Stimulated activated naive B cell treated with anti-CD40 and anti-IgM and Interleukin-4, amounts not matched to agents 10 μg/mL and 1 μg/mL and 100 μg/mL, for 72 hours (primary cell): ENCODE measurements around the gene HDAC10.
A peak's percentile ranks its signal among the peaks of the same experiment; 100 is the strongest.
"Not testable (repeated sequence)": the region's sequence is repeated elsewhere in the genome, so short reads cannot be mapped to it uniquely, and the experiment has no call there.

Experiments
- ATAC-seq, 2 donors: fragments of 150-1000 bp; cut with Tn5 transposase; replicated peaks; 2 replicates each; pipeline ENCODE4 v1.10.0; 2021; ENCODE audit warnings: moderate library complexity in 1 of 2
- DNase-seq: peaks from one replicate; pipeline ENCODE4 v3.0.0; 2021
- H3K27ac Mint-ChIP-seq: one replicate; pipeline ENCODE4 v1.8.0; 2022; ENCODE audit warnings: mild to moderate bottlenecking, mixed read lengths
- H3K27me3 Mint-ChIP-seq, 2 donors: one replicate each; pipeline ENCODE4 v1.8.0; 2022; ENCODE audit warnings: mixed read lengths in 2 of 2
- H3K36me3 Mint-ChIP-seq, 2 donors: one replicate each; pipeline ENCODE4 v1.8.0; 2022; ENCODE audit warnings: mixed read lengths in 2 of 2, mild to moderate bottlenecking in 1 of 2
- H3K4me1 Mint-ChIP-seq, 2 donors: one replicate each; pipeline ENCODE4 v1.8.0; 2022; ENCODE audit warnings: mixed read lengths in 2 of 2, mild to moderate bottlenecking in 1 of 2
- H3K4me3 Mint-ChIP-seq, 2 donors: one replicate each; pipeline ENCODE4 v1.8.0; 2022; ENCODE audit warnings: mild to moderate bottlenecking in 2 of 2, mixed read lengths in 2 of 2, moderate library complexity in 1 of 2
- H3K9me3 Mint-ChIP-seq, 2 donors: one replicate each; pipeline ENCODE4 v1.8.0; 2022; ENCODE audit warnings: mixed read lengths in 2 of 2, mild to moderate bottlenecking in 1 of 2

HDAC10 gene

GRCh38 chr22:50278956-50279619, 28.0 kb upstream of the HDAC10 start:
- H3K4me3 Mint-ChIP-seq = no peak overlapping the region
- ATAC-seq = no peak
- H3K4me1 Mint-ChIP-seq = peaks cover 2 to 4% of the 10 kb centered on the region in 2 donors
- H3K36me3 Mint-ChIP-seq = peaks cover 3 to 20% of the 10 kb centered on the region in 2 donors
- no peaks in the 10 kb centered on the region for H3K9me3 Mint-ChIP-seq
- H3K27me3 Mint-ChIP-seq = no peaks in the 10 kb centered on the region
- H3K27ac Mint-ChIP-seq = no peak overlapping the region
- DNase-seq = no peak

- Mint-ChIP-seq H3K4me3 (no peak overlapping the region), H3K36me3 (peaks cover 3 to 20% of the 10 kb centered on the region in 2 donors), H3K27me3 (no peaks in the 10 kb centered on the region), H3K4me1 (peaks cover 6% of the 10 kb centered on the region in 2 donors), H3K9me3 (no peaks in the 10 kb centered on the region), H3K27ac (no peak overlapping the region)
- DNase-seq (no peak), ATAC-seq (no peak)
Measured at GRCh38 chr22:50278461-50278860, 27.4 kb upstream of the HDAC10 start.

GRCh38 chr22:50277761-50278160, 26.7 kb upstream of the HDAC10 start:
- peaks cover 3 to 20% of the 10 kb centered on the region in 2 donors for H3K36me3 Mint-ChIP-seq
- DNase-seq (no peak), ATAC-seq (no peak)
- H3K27ac Mint-ChIP-seq = no peak overlapping the region
- no peak overlapping the region for H3K4me3 Mint-ChIP-seq
- H3K27me3 Mint-ChIP-seq = no peaks in the 10 kb centered on the region
- H3K4me1 Mint-ChIP-seq = peaks cover 6% of the 10 kb centered on the region in 2 donors
- H3K9me3 Mint-ChIP-seq = no peaks in the 10 kb centered on the region

GRCh38 chr22:50276143-50276542, 25.1 kb upstream of the HDAC10 start:
- Mint-ChIP-seq H3K27me3 (no peaks in the 10 kb centered on the region), H3K27ac (no peak overlapping the region), H3K9me3 (no peaks in the 10 kb centered on the region), H3K36me3 (peaks cover 3 to 14% of the 10 kb centered on the region in 2 donors), H3K4me1 (peaks cover 6% of the 10 kb centered on the region in 2 donors), H3K4me3 (no peak overlapping the region)
- peak; percentile 73 to 76 for ATAC-seq
- no peak for DNase-seq

- no peaks in the 10 kb centered on the region for H3K9me3 Mint-ChIP-seq
- H3K4me3 Mint-ChIP-seq = no peak overlapping the region
- no peak for DNase-seq
- H3K4me1 Mint-ChIP-seq = peaks cover 6 to 13% of the 10 kb centered on the region in 2 donors
- H3K36me3 Mint-ChIP-seq = peaks cover 0 to 8% of the 10 kb centered on the region in 2 donors
- ATAC-seq = no peak
- H3K27ac Mint-ChIP-seq = peak overlapping the region; percentile 25
- no peaks in the 10 kb centered on the region for H3K27me3 Mint-ChIP-seq
Measured at GRCh38 chr22:50275181-50276055, 24.4 kb upstream of the HDAC10 start.

- DNase-seq (no peak), ATAC-seq (no peak)
- no peaks in the 10 kb centered on the region for H3K27me3 Mint-ChIP-seq
- H3K4me1 Mint-ChIP-seq = peaks cover 6 to 13% of the 10 kb centered on the region in 2 donors
- peaks cover 0 to 8% of the 10 kb centered on the region in 2 donors for H3K36me3 Mint-ChIP-seq
- no peak overlapping the region for H3K4me3 Mint-ChIP-seq
- peak overlapping the region; percentile 25 for H3K27ac Mint-ChIP-seq
- no peaks in the 10 kb centered on the region for H3K9me3 Mint-ChIP-seq
Measured at GRCh38 chr22:50274771-50275170, 23.7 kb upstream of the HDAC10 start.

GRCh38 chr22:50274311-50274710, 23.2 kb upstream of the HDAC10 start:
- Mint-ChIP-seq H3K9me3 (no peaks in the 10 kb centered on the region), H3K4me1 (peaks cover 6 to 18% of the 10 kb centered on the region in 2 donors), H3K4me3 (no peak overlapping the region), H3K36me3 (peaks cover 0 to 8% of the 10 kb centered on the region in 2 donors), H3K27me3 (no peaks in the 10 kb centered on the region), H3K27ac (no peak overlapping the region)
- peak; percentile 27 to 49 for ATAC-seq
- no peak for DNase-seq

GRCh38 chr22:50273781-50274180, 22.7 kb upstream of the HDAC10 start:
- not testable (repeated sequence) for H3K4me3 Mint-ChIP-seq, ATAC-seq, H3K36me3 Mint-ChIP-seq, DNase-seq, H3K9me3 Mint-ChIP-seq, H3K27me3 Mint-ChIP-seq, H3K27ac Mint-ChIP-seq
- peaks cover 6 to 23% of the 10 kb centered on the region in 2 donors for H3K4me1 Mint-ChIP-seq

GRCh38 chr22:50273352-50273751, 22.3 kb upstream of the HDAC10 start:
- H3K27ac Mint-ChIP-seq = not testable (repeated sequence)

GRCh38 chr22:50272044-50272802, 21.2 kb upstream of the HDAC10 start:
- Mint-ChIP-seq H3K27ac (no peak overlapping the region), H3K4me3 (peak overlapping the region in 1 of 2 donors; percentile 36), H3K4me1 (peaks cover 12 to 31% of the 10 kb centered on the region in 2 donors), H3K36me3 (peaks cover 0 to 3% of the 10 kb centered on the region in 2 donors), H3K9me3 (no peaks in the 10 kb centered on the region), H3K27me3 (peaks cover 4 to 10% of the 10 kb centered on the region in 2 donors)
- DNase-seq (no peak), ATAC-seq (no peak)

More at GRCh38 chr22:50273352-50273751, 22.3 kb upstream of the HDAC10 start:
- not testable (repeated sequence) for H3K36me3 Mint-ChIP-seq, H3K27me3 Mint-ChIP-seq, DNase-seq, ATAC-seq, H3K4me3 Mint-ChIP-seq, H3K9me3 Mint-ChIP-seq
- H3K4me1 Mint-ChIP-seq = peaks cover 9 to 27% of the 10 kb centered on the region in 2 donors

- H3K27me3 Mint-ChIP-seq = peaks cover 4 to 10% of the 10 kb centered on the region in 2 donors
- peaks cover 12 to 31% of the 10 kb centered on the region in 2 donors for H3K4me1 Mint-ChIP-seq
- H3K27ac Mint-ChIP-seq = no peak overlapping the region
- ATAC-seq = peak; percentile 14 to 28
- no peak for DNase-seq
- no peaks in the 10 kb centered on the region for H3K9me3 Mint-ChIP-seq
- H3K36me3 Mint-ChIP-seq = peaks cover 0 to 3% of the 10 kb centered on the region in 2 donors
- H3K4me3 Mint-ChIP-seq = peak overlapping the region in 1 of 2 donors; percentile 58
Measured at GRCh38 chr22:50271519-50271970, 20.5 kb upstream of the HDAC10 start.

- H3K4me1 Mint-ChIP-seq = peaks cover 14 to 31% of the 10 kb centered on the region in 2 donors
- peak overlapping the region; percentile 80 for H3K4me3 Mint-ChIP-seq
- ATAC-seq (peak; percentile 56 to 64), DNase-seq (no peak)
- H3K36me3 Mint-ChIP-seq = peaks cover 0 to 3% of the 10 kb centered on the region in 2 donors
- no peaks in the 10 kb centered on the region for H3K9me3 Mint-ChIP-seq
- peaks cover 4 to 10% of the 10 kb centered on the region in 2 donors for H3K27me3 Mint-ChIP-seq
- H3K27ac Mint-ChIP-seq = no peak overlapping the region
Measured at GRCh38 chr22:50270666-50271394, 19.8 kb upstream of the HDAC10 start.

- Mint-ChIP-seq H3K9me3 (no peaks in the 10 kb centered on the region), H3K4me3 (peak within 1 kb of the TSS; percentile 80), H3K4me1 (peaks cover 14 to 34% of the 10 kb centered on the region in 2 donors), H3K27me3 (peaks cover 7 to 12% of the 10 kb centered on the region in 2 donors), H3K36me3 (peaks cover 0 to 5% of the 10 kb centered on the region in 2 donors), H3K27ac (no peak within 1 kb of the TSS)
- ATAC-seq (peak; percentile 56 to 63), DNase-seq (no peak)
Measured at GRCh38 chr22:50269970-50270665, 19.1 kb upstream of the HDAC10 start, which contains the start of gene MAPK11. Gene MAPK11 (minus strand): TSS chr22:50270380. CDS start chr22:50270292, 88 bp downstream.
